Vagina (tissue), 2 donors: Measurements from ENCODE around the gene PIK3CG. TPM values are rescaled to one million over a fixed set of nuclear protein-coding genes. Genes with fewer than 3 reads are reported as not detected.

Experiments
- DNase-seq, 2 donors: peaks; one replicate each; pipeline ENCODE4 v3.0.0-alpha.2; 2017; ENCODE audit errors: extremely low spot score in 2 of 2
- H3K27ac ChIP-seq: fragments of 200-600 bp; sonication (generic); one replicate; pipeline ENCODE4 v1.5.1; 2019
- H3K27me3 ChIP-seq: fragments of 200-600 bp; sonication (generic); one replicate; pipeline ENCODE4 v1.5.1; 2019
- H3K36me3 ChIP-seq, 2 donors: fragments of 200-600 bp; sonication (generic); one replicate each; pipeline ENCODE4 v1.5.1; 2017 to 2019
- H3K4me1 ChIP-seq: fragments of 200-600 bp; sonication (generic); one replicate; pipeline ENCODE4 v1.5.1; 2019
- H3K4me3 ChIP-seq, 2 donors: fragments of 200-600 bp; sonication (generic); 1 replicate in 1 of 2; 2 replicates in 1 of 2; pipeline ENCODE4 v1.5.1; 2016 to 2019
- H3K9me3 ChIP-seq: fragments of 200-600 bp; sonication (generic); one replicate; pipeline ENCODE4 v1.5.1; 2019
- POLR2A ChIP-seq, 2 donors: fragments of 450-650 bp; IDR thresholded peaks; one replicate each; pipeline ENCODE4 v1.6.1; 2017; ENCODE audit warnings: antibody characterized with exemption in 2 of 2, mild to moderate bottlenecking in 2 of 2, moderate library complexity in 2 of 2
- POLR2AphosphoS5 ChIP-seq, 2 donors: sonication (generic); formaldehyde crosslinking; IDR thresholded peaks; one replicate each; pipeline ENCODE4 v1.9.0; 2017; ENCODE audit warnings: antibody characterized with exemption in 2 of 2, mild to moderate bottlenecking in 2 of 2, low read depth in 1 of 2; ENCODE audit not compliant: insufficient read depth in 1 of 2
- intact Hi-C: fragments of 100-400 bp; cut with DNase I; formaldehyde crosslinking; loops from one replicate; pipeline ENCODE4 v1.15.1; 2023
- total RNA-seq: library from RNA; depleted of rRNA; stranded (reverse); fragments of >200 nt; gene quantifications from one replicate; pipeline ENCODE4 v1.2.3, GENCODE V29; 2016
- TF ChIP-seq, protein P1 (sequence below), 3 experiments: fragments of 450-650 bp in 2 of 3; fragments of 200-600 bp in 1 of 3; sonication (generic) in 1 of 3; IDR thresholded peaks; one replicate each; pipeline ENCODE4 v1.5.1; 2017 to 2019; ENCODE audit warnings: antibody characterized with exemption in 3 of 3, mild to moderate bottlenecking in 2 of 3, moderate library complexity in 2 of 3

The PIK3CG gene
- 4.4 TPM for total RNA-seq

DNA sequence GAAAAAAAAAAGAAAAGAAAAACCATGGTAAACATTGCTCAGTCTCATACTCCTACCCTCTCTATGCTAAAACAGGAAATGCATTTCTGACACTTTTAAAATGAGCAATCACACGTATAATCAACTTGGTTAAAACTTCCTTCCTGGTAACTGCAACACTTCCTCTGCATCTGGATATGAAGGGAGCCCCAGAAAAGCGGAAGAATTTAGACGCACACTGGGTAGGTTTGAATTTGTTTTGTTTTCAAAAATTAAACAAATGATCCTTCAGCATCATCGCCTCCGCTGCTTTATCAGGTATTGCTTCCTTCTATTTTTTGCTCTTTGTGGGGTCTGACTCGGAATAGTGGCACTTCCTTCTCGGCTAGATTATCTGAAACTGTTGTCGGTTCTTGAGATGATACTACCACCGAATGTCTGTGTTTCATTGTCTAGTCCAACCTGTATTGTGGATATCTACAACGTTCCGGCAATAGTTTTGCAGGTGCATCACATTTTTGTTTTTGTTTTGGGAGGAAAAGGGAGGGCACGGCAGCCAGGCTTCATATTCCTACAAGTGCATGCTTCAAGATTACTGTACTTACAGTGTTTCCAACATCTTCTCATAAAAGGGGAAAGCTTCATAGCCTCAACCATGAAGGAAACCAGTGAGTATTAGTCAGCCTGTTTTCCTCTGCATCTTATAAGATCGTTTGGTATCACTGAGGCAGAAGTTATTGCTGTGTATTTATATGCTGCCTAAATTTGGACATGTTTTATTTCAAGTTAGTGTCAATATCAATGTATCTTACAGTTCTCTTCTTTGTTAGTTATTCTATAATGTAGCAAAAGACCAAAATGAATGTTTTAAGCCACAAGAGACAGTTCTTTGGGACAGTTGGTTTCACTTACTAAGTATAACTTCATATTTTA is at the start of gene PIK3CG:
Gene PIK3CG (plus strand): TSS at position 153 of the 912 bp plus-strand sequence. CDS start 2,280 bp downstream, outside the sequence.
- Histone ChIP-seq H3K4me3 (peak within 1 kb of the TSS; percentile 27 to 34), H3K27ac (peak within 1 kb of the TSS; percentile 42), H3K27me3 (no peaks in the 10 kb centered on the region), H3K36me3 (no peaks in the 10 kb centered on the region), H3K9me3 (no peaks in the 10 kb centered on the region), H3K4me1 (peaks cover 13% of the 10 kb centered on the region)
- TF ChIP-seq POLR2AphosphoS5 (IDR thresholded peaks at IDR 0.05; ENCODE audit: insufficient read depth in 1 of 2, low read depth in 1 of 2) = no peak
- no peak for TF ChIP-seq POLR2A (IDR thresholded peaks at IDR 0.05)
- TF ChIP-seq, protein P1, sequence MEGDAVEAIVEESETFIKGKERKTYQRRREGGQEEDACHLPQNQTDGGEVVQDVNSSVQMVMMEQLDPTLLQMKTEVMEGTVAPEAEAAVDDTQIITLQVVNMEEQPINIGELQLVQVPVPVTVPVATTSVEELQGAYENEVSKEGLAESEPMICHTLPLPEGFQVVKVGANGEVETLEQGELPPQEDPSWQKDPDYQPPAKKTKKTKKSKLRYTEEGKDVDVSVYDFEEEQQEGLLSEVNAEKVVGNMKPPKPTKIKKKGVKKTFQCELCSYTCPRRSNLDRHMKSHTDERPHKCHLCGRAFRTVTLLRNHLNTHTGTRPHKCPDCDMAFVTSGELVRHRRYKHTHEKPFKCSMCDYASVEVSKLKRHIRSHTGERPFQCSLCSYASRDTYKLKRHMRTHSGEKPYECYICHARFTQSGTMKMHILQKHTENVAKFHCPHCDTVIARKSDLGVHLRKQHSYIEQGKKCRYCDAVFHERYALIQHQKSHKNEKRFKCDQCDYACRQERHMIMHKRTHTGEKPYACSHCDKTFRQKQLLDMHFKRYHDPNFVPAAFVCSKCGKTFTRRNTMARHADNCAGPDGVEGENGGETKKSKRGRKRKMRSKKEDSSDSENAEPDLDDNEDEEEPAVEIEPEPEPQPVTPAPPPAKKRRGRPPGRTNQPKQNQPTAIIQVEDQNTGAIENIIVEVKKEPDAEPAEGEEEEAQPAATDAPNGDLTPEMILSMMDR (IDR thresholded peaks at IDR 0.05) = no peak
- DNase-seq = no peak
- intact Hi-C loops = no loop called here

DNA sequence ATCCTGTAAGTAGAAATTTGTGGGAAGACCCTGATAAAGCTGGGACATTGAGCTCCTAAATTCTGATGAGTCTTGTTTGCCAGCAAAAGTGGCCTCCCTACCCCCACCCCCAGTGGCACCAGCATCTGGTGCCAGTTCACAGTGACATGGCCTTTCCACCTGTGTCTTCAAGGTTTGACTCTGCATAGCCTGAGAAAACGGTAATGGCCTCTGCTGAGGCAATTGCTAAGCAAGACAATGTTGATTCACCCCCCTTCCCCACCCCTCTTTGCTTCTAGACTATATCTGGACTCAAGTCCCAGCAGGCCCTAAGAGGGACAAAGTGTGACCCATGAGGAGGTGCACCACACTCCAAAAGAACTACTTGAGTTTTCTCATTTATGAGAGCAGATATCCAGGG is 48.0 kb upstream of the PIK3CG start:
- DNase-seq = peak in 1 of 2 donors; percentile 58

DNA sequence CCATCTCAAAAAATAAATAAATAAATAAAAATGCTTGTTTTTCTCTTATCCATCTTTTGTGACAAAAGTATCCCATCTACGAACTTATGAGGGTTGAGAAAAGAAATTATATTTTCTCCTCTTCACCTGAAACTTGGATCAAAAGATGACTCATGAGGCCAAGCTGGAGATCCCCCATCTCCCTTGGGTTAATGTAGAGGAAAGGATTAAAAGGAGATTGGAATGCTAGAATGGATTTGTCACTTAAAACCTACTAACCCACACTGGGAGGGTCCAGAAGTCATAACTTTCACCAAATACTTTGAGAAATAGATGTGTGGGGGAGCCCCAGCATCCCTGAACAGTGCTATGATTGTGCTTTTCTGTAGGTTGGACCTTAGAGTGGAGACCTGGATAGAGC is 46.3 kb upstream of the PIK3CG start:
- Histone ChIP-seq H3K27me3 (no peaks in the 10 kb centered on the region), H3K27ac (no peak overlapping the region), H3K9me3 (no peaks in the 10 kb centered on the region), H3K4me1 (no peaks in the 10 kb centered on the region), H3K36me3 (no peaks in the 10 kb centered on the region), H3K4me3 (no peak overlapping the region)
- DNase-seq = no peak
- no peak for TF ChIP-seq POLR2A (IDR thresholded peaks at IDR 0.05)
- no peak for TF ChIP-seq POLR2AphosphoS5 (IDR thresholded peaks at IDR 0.05; ENCODE audit: insufficient read depth in 1 of 2, low read depth in 1 of 2)
- TF ChIP-seq, protein P1 (IDR thresholded peaks at IDR 0.05) = no peak
- intact Hi-C loops = no loop called here

More for the DNA sequence above, 48.0 kb upstream of the PIK3CG start:
- no peaks in the 10 kb centered on the region for H3K36me3 ChIP-seq
- no peaks in the 10 kb centered on the region for H3K27me3 ChIP-seq
- H3K27ac ChIP-seq = no peak overlapping the region
- H3K4me3 ChIP-seq = no peak overlapping the region
- no peak for TF ChIP-seq POLR2AphosphoS5 (IDR thresholded peaks at IDR 0.05; ENCODE audit: insufficient read depth in 1 of 2, low read depth in 1 of 2)
- no peak for TF ChIP-seq POLR2A (IDR thresholded peaks at IDR 0.05)
- TF ChIP-seq, protein P1 (IDR thresholded peaks at IDR 0.05) = no peak
- H3K9me3 ChIP-seq = no peaks in the 10 kb centered on the region
- H3K4me1 ChIP-seq = no peaks in the 10 kb centered on the region
- intact Hi-C loops = no loop called here

DNA sequence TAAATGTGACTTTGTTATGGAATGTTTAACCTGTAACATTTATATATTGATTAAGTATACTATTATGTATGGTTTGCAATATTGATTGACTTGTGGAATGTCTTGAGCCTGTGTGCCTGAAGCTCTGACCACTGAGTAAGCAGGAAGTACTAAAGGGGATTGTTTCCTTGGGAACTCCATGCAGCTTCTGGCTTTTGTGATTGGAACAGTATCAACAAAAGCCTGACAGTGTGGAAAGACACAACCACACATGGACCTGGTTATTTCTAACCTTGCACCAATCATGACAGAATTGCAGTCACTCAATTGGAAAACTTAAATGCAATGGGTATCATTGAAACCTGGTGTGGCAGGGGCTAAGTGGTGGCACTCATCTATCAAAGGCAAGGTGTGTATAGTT is 45.5 kb upstream of the PIK3CG start:
- peak in 1 of 2 donors; percentile 40 for DNase-seq

More for the DNA sequence above, 45.5 kb upstream of the PIK3CG start:
- TF ChIP-seq, protein P1 (IDR thresholded peaks at IDR 0.05) = no peak
- no peak for TF ChIP-seq POLR2AphosphoS5 (IDR thresholded peaks at IDR 0.05; ENCODE audit: insufficient read depth in 1 of 2, low read depth in 1 of 2)
- TF ChIP-seq POLR2A (IDR thresholded peaks at IDR 0.05) = no peak
- Histone ChIP-seq H3K4me1 (no peaks in the 10 kb centered on the region), H3K4me3 (no peak overlapping the region), H3K9me3 (no peaks in the 10 kb centered on the region), H3K36me3 (no peaks in the 10 kb centered on the region), H3K27ac (no peak overlapping the region), H3K27me3 (no peaks in the 10 kb centered on the region)
- intact Hi-C loops = no loop called here
